ENCODE data around the gene SPATA31D1.
"Not testable (repeated sequence)": the region's sequence is repeated elsewhere in the genome, so short reads cannot be mapped to it uniquely, and the experiment has no call there.

Gene SPATA31D1

DNA sequence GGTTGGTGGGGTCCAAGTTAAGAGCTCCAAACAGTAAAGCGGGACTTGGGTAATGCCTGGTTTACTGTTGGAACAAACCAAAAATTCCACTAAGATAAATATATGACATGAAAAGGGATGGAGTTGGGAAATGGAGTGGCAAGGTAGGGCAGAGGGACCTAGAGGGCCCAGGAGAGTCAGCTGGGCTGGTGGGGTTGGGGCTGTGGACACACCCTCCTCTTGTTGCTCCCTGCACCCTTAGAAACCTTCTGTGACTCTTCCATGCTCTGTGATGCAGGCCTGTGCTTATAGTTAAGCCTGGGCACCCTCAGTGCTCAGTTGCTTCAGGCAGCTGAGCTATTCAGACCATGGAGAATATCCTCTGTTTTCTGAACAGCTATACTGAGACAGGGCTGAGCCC, at the start of gene SPATA31D1:
SPATA31D1 (plus strand) TSS at position 301 of the 400 bp plus-strand sequence; CDS start at position 348, 47 bp downstream.
- not testable (repeated sequence) for H3K4me3 ChIP-seq (ENCODE audit: low read depth, low read length); DNase-seq (ENCODE audit: low read depth)

DNA sequence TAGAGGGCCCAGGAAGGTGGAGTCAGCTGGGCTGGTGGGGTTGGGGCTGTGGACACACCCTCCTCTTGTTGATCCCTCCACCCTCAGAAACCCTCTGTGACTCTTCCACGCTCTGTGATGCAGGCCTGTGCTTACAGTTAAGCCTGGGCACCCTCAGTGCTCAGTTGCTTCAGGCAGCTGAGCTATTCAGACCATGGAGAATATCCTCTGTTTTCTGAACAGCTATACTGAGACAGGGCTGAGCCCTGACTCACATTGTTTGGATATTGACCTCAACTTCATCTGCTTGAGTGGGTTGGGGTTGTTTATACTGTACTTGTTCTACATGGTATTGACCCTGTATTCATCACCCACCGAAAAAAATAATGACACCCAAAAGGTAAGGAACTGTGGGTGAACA, 45.2 kb upstream of the SPATA31D1 start, which contains the start of gene SPATA31D3:
SPATA31D3 (plus strand) TSS at position 108 of the 400 bp plus-strand sequence; CDS start at position 194, 86 bp downstream.
- H3K4me3 ChIP-seq (ENCODE audit: low read depth, low read length); DNase-seq (ENCODE audit: low read depth): not testable (repeated sequence)

DNA sequence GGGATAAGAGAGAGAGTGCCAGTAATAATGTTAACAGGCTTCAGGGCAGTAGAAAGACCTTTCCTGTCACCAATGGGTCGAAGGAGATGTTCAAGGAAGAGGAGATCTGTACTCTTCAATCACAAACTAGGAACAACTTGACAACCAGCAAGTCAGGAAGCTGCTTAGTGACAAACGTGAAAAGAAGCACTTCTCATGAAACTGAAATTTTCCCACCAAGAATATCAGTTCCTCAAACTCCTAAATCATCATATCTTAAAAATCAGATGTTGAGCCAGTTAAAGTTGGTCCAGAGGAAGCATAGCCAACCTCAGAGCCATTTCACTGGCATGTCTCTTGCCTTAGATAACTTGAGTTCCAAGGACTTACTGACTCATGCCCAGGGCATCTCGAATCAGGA, 39.9 kb upstream of the SPATA31D1 start:
- not testable (repeated sequence) for DNase-seq (ENCODE audit: low read depth); H3K4me3 ChIP-seq (ENCODE audit: low read depth, low read length)

DNA sequence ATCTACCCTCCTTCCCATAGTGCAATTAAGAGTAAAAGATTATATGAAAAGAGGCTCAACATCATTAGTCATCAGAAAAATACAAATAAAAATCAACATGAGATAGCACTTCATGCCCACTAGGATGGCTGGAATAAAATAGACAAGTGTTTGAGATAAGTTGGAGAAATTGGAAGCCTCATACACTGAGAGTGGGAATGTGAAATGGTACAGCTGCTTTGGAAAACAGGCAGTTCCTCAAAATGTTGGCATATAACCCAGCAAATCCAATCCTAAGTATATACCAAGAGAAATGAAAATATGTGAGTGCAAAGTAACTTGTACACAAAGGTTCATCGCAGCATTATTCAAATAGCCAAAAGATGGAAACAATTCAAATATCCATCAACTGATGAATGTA, 35.5 kb upstream of the SPATA31D1 start:
- H3K4me3 ChIP-seq (ENCODE audit: low read depth, low read length): no peak overlapping the region
- TF ChIP-seq, protein P1, sequence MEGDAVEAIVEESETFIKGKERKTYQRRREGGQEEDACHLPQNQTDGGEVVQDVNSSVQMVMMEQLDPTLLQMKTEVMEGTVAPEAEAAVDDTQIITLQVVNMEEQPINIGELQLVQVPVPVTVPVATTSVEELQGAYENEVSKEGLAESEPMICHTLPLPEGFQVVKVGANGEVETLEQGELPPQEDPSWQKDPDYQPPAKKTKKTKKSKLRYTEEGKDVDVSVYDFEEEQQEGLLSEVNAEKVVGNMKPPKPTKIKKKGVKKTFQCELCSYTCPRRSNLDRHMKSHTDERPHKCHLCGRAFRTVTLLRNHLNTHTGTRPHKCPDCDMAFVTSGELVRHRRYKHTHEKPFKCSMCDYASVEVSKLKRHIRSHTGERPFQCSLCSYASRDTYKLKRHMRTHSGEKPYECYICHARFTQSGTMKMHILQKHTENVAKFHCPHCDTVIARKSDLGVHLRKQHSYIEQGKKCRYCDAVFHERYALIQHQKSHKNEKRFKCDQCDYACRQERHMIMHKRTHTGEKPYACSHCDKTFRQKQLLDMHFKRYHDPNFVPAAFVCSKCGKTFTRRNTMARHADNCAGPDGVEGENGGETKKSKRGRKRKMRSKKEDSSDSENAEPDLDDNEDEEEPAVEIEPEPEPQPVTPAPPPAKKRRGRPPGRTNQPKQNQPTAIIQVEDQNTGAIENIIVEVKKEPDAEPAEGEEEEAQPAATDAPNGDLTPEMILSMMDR (conservative IDR thresholded peaks at IDR 0.05; ENCODE audit: low read depth, low read length): no peak
- DNase-seq (ENCODE audit: low read depth): no peak

DNA sequence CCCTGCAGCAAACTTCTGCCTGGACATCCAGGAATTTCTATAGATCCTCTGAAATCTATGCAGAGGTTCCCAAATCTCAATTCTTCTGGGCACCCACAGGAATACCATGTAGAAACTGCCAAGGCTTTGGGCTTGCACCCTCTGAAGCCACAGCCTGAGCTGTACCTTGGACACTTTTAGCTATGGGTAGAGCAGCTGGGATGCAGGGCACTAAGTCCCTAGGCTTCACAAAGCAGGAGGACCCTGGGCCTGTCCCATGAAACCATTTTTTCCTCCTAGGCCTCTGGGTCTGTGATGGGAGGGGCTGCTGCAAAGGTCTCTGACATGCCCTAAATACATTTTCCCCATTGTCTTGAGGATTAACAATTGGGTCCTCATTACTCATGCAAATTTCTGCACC, 32.9 kb upstream of the SPATA31D1 start:
- TF ChIP-seq, protein P1 (conservative IDR thresholded peaks at IDR 0.05; ENCODE audit: low read depth, low read length): no peak
- no peak overlapping the region for H3K4me3 ChIP-seq (ENCODE audit: low read depth, low read length)
- DNase-seq (ENCODE audit: low read depth): no peak

DNA sequence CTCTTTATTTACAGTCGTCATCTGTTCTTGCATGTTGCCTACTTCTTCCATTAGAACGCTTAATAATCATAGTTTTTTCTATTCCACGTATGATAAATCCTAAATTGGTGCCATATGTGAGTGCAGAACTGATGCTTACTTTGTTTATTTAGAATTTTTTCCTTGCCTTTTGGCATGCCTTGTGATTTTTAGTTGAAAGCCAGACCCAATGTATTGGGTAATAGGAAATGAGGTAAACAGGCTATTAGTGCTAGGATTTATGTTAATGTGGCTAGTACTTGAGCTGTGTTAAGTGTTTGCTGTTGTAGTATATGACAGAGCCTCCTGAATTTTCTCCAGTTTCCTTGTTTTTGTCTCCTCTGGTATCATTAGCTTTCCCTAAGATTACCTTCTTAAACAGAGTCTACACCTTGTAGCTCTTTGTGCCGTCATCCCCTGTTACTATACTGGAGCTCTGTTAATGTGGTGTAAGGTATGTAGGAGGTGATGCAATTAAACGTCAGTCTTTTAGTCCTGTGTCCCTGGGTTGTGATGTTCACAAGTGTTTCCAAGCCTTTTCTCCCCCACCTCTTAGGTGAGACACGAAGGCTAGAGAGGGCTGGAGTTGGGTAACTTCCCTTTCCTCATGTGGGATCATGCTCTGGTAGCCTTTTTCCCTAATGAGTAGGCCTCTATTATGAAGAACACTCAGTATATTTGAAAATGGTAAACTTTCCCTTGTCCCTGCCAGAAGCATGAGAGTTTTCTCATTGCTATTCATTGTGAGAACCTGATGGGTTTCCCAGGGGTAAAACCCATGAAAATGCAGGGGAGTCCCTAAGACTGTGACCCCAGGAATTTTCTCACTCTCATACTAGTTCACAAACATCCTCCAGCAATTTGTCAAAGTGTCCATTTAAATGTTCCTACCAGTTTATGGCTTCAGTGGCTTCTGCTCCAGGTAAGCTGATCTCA, 24.1 kb upstream of the SPATA31D1 start:
- TF ChIP-seq, protein P1 (conservative IDR thresholded peaks at IDR 0.05; ENCODE audit: low read depth, low read length): no peak
- no peak overlapping the region for H3K4me3 ChIP-seq (ENCODE audit: low read depth, low read length)
- peak; percentile 2 for DNase-seq (ENCODE audit: low read depth)

DNA sequence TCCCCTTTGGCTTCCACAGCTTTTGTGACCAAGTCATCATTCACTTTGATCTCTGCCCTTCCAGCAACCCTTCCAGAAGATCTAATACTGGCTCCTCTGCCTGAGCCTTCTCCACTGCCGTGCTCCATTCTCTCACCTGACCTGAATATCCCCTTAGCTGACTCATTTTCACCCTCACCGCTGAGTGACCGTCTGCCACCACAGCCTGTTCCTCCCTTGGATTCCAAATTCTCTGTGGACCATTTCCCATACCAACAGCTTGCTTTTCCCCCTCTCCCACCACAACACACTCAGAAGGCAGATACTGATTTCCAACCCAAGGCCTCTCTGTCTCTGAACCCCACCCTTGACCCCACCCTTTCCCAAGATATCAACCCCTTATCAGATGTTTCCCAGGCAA, 20.5 kb upstream of the SPATA31D1 start:
- TF ChIP-seq, protein P1 (conservative IDR thresholded peaks at IDR 0.05; ENCODE audit: low read depth, low read length): no peak
- no peak overlapping the region for H3K4me3 ChIP-seq (ENCODE audit: low read depth, low read length)
- DNase-seq (ENCODE audit: low read depth): no peak

DNA sequence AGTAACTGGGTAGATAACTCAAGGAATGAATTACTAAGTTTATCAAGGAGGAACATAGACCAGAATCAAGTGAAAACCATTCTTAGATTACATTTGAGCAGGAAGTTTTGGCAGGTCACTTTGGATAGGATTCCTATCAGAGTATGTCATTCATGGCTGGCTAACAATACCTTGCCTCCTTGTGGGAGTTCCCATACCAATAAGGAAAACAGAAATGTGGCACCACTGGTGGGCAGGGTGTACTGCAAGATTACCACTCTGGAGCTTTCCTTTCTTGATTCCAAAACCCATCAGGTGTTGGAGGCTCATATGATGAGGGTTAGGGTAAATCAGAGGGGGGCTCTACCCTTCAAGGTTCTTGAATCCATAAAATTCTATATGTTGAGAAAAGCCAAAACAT, 18.6 kb upstream of the SPATA31D1 start:
- no peak for DNase-seq (ENCODE audit: low read depth)
- no peak overlapping the region for H3K4me3 ChIP-seq (ENCODE audit: low read depth, low read length)
- TF ChIP-seq, protein P1 (conservative IDR thresholded peaks at IDR 0.05; ENCODE audit: low read depth, low read length): no peak

All from choroid plexus epithelial cell (primary cell).